ENCODE data around the gene SWT1.

- TF ChIP-seq CTCF (IDR thresholded peaks at IDR 0.05) (no peak), POLR2A (IDR thresholded peaks at IDR 0.05) (peak in 2 of 4 donors; percentile 50 to 73)
Measured at GRCh38 chr1:185316163-185317033, 159.4 kb downstream of the SWT1 start.
